Stimulated activated naive B cell treated with anti-CD40 and anti-IgM and Interleukin-4, amounts not matched to agents 10 μg/mL and 1 μg/mL and 100 μg/mL, for 72 hours (primary cell): ENCODE results near the gene LTC4S.

Experiments used
- ATAC-seq, 2 donors: fragments of 150-1000 bp; cut with Tn5 transposase; replicated peaks; 2 replicates each; pipeline ENCODE4 v1.10.0; 2021; ENCODE audit warnings: moderate library complexity in 1 of 2
- DNase-seq: peaks from one replicate; pipeline ENCODE4 v3.0.0; 2021
- H3K27ac Mint-ChIP-seq: one replicate; pipeline ENCODE4 v1.8.0; 2022; ENCODE audit warnings: mild to moderate bottlenecking, mixed read lengths
- H3K27me3 Mint-ChIP-seq, 2 donors: one replicate each; pipeline ENCODE4 v1.8.0; 2022; ENCODE audit warnings: mixed read lengths in 2 of 2
- H3K36me3 Mint-ChIP-seq, 2 donors: one replicate each; pipeline ENCODE4 v1.8.0; 2022; ENCODE audit warnings: mixed read lengths in 2 of 2, mild to moderate bottlenecking in 1 of 2
- H3K4me1 Mint-ChIP-seq, 2 donors: one replicate each; pipeline ENCODE4 v1.8.0; 2022; ENCODE audit warnings: mixed read lengths in 2 of 2, mild to moderate bottlenecking in 1 of 2
- H3K4me3 Mint-ChIP-seq, 2 donors: one replicate each; pipeline ENCODE4 v1.8.0; 2022; ENCODE audit warnings: mild to moderate bottlenecking in 2 of 2, mixed read lengths in 2 of 2, moderate library complexity in 1 of 2
- H3K9me3 Mint-ChIP-seq, 2 donors: one replicate each; pipeline ENCODE4 v1.8.0; 2022; ENCODE audit warnings: mixed read lengths in 2 of 2, mild to moderate bottlenecking in 1 of 2

LTC4S gene

DNA sequence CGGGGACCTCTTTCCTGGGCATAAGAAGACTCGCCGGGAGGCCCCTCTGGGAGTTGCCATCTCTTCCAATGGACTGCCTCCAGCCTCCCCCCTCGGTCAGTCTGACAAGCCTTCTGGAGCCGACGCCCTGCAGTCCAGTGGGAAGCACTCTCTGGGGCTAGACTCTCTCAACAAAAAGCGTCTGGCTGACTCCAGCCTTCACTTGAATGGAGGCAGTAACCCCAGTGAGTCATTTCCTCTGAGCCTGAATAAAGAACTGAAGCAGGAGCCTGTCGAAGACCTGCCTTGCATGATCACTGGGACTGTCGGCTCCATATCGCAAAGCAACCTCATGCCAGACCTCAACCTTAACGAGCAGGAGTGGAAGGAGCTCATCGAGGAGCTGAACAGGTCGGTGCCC lies 28.4 kb upstream of the LTC4S start:
- H3K36me3 Mint-ChIP-seq = peaks cover 20 to 24% of the 10 kb centered on the region in 2 donors
- H3K4me3 Mint-ChIP-seq = no peak overlapping the region
- no peak for ATAC-seq
- peaks cover 20 to 52% of the 10 kb centered on the region in 2 donors for H3K4me1 Mint-ChIP-seq
- H3K27ac Mint-ChIP-seq = no peak overlapping the region
- H3K9me3 Mint-ChIP-seq = no peaks in the 10 kb centered on the region
- no peak for DNase-seq
- H3K27me3 Mint-ChIP-seq = no peaks in the 10 kb centered on the region

DNA sequence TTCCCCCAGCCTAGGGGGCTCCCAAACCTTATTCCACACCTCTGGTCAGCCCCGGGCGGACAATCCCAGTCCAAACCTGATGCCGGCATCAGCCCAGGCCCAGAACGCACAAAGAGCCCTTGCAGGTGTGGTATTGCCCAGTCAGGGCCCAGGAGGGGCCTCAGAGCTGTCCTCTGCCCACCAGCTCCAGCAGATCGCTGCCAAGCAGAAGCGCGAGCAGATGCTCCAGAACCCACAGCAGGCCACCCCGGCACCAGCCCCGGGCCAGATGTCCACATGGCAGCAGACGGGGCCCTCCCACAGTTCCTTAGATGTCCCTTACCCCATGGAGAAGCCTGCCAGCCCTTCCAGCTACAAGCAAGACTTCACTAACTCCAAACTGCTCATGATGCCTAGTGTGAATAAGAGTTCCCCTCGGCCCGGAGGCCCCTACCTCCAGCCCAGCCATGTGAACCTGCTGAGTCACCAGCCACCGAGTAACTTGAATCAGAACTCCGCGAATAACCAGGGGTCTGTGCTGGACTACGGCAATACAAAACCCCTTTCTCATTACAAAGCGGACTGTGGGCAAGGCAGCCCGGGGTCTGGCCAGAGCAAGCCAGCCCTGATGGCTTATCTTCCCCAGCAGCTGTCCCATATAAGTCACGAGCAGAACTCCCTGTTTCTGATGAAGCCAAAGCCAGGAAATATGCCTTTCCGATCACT lies 27.6 kb upstream of the LTC4S start:
- Mint-ChIP-seq H3K4me1 (peaks cover 18 to 47% of the 10 kb centered on the region in 2 donors), H3K27ac (peak overlapping the region; percentile 42), H3K36me3 (peaks cover 17 to 27% of the 10 kb centered on the region in 2 donors), H3K9me3 (no peaks in the 10 kb centered on the region), H3K4me3 (no peak overlapping the region), H3K27me3 (no peaks in the 10 kb centered on the region)
- DNase-seq = no peak
- no peak for ATAC-seq

DNA sequence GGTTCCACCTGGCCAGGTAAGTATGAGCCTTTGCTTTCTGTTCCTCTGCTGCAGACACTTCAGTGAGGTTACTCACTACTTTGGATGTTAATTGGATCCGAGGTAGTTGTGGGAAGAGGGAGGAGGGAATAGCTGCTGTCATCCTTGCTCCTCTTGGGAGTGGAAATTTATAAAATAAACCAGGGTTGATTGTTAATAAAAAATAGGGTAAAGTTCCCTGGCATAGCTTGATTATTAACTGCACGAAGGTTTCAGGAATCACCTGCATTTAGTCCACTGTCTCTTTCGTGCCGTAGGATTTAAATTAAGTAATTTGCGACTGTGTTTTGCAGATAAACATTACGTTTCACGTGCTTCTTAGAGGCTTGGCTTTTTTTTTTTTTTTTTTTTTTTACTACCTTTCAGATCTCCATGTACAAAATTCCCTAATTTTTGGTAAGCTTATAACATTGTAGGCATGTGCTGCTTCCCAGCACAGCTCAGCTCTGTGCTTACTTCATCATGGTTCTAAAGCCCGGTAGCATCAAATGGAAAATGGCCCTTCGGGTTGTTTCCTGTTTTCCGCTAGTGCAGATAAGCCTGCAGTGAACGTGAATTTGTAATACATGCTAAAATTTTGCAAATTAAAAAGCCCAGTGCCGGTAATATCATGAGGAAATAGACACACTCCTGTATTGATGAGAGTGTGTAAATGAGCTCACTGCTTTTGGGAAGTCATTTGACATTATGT lies 26.9 kb upstream of the LTC4S start:
- H3K27ac Mint-ChIP-seq = no peak overlapping the region
- H3K4me3 Mint-ChIP-seq = no peak overlapping the region
- H3K27me3 Mint-ChIP-seq = no peaks in the 10 kb centered on the region
- H3K36me3 Mint-ChIP-seq = peaks cover 21 to 34% of the 10 kb centered on the region in 2 donors
- peaks cover 14 to 41% of the 10 kb centered on the region in 2 donors for H3K4me1 Mint-ChIP-seq
- DNase-seq (no peak), ATAC-seq (no peak)
- no peaks in the 10 kb centered on the region for H3K9me3 Mint-ChIP-seq

DNA sequence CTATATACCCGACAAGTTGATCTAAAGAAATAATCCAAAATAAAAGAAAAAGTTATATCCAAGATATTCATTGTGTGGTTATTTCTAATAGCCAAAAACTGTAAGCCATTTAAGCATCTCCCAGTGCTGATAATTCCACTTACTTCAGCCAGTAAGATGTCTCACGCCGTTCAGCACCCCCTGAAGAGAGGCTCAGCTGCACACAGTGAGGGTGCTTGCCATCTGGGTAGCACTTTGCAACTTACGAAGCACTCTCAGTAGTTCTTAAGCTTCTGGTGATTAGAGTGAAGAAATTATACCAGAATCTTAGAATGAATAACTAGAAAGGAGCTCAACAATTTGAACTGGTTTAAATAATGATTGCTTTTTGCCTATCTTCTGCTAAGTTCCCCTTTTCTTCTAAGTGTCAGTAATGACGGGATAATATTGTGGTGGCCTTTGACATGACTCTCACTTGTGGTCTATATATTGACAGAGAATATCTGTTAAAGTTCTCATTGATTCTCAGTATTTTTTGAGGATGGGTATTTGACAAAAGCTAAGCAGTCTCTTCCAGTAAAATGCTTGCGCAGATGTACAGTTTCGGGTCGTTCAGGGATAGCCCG lies 26.2 kb upstream of the LTC4S start:
- H3K9me3 Mint-ChIP-seq = no peaks in the 10 kb centered on the region
- no peak overlapping the region for H3K4me3 Mint-ChIP-seq
- H3K36me3 Mint-ChIP-seq = peaks cover 28 to 41% of the 10 kb centered on the region in 2 donors
- peaks cover 10 to 34% of the 10 kb centered on the region in 2 donors for H3K4me1 Mint-ChIP-seq
- H3K27ac Mint-ChIP-seq = no peak overlapping the region
- DNase-seq = no peak
- ATAC-seq = no peak
- H3K27me3 Mint-ChIP-seq = no peaks in the 10 kb centered on the region

GRCh38 chr5:179768326-179769085 lies 25.3 kb upstream of the LTC4S start:
- Mint-ChIP-seq H3K27me3 (no peaks in the 10 kb centered on the region), H3K4me3 (no peak overlapping the region), H3K27ac (peak overlapping the region; percentile 71), H3K36me3 (peaks cover 36 to 50% of the 10 kb centered on the region in 2 donors), H3K4me1 (peaks cover 4 to 25% of the 10 kb centered on the region in 2 donors), H3K9me3 (no peaks in the 10 kb centered on the region)
- ATAC-seq (no peak), DNase-seq (no peak)

- DNase-seq = no peak
- ATAC-seq = no peak
- H3K36me3 Mint-ChIP-seq = peaks cover 41 to 56% of the 10 kb centered on the region in 2 donors
Measured at GRCh38 chr5:179769271-179769670, 24.5 kb upstream of the LTC4S start.

GRCh38 chr5:179769796-179770195 lies 24.0 kb upstream of the LTC4S start:
- H3K27ac Mint-ChIP-seq = peak overlapping the region; percentile 27
- peaks cover 2 to 16% of the 10 kb centered on the region in 2 donors for H3K4me1 Mint-ChIP-seq
- DNase-seq (no peak), ATAC-seq (no peak)
- peaks cover 44 to 60% of the 10 kb centered on the region in 2 donors for H3K36me3 Mint-ChIP-seq
- H3K9me3 Mint-ChIP-seq = no peaks in the 10 kb centered on the region
- no peaks in the 10 kb centered on the region for H3K27me3 Mint-ChIP-seq
- H3K4me3 Mint-ChIP-seq = no peak overlapping the region

More at GRCh38 chr5:179769271-179769670, 24.5 kb upstream of the LTC4S start:
- no peak overlapping the region for H3K27ac Mint-ChIP-seq
- H3K4me1 Mint-ChIP-seq = peaks cover 2 to 17% of the 10 kb centered on the region in 2 donors
- no peak overlapping the region for H3K4me3 Mint-ChIP-seq
- no peaks in the 10 kb centered on the region for H3K9me3 Mint-ChIP-seq
- H3K27me3 Mint-ChIP-seq = no peaks in the 10 kb centered on the region

DNA sequence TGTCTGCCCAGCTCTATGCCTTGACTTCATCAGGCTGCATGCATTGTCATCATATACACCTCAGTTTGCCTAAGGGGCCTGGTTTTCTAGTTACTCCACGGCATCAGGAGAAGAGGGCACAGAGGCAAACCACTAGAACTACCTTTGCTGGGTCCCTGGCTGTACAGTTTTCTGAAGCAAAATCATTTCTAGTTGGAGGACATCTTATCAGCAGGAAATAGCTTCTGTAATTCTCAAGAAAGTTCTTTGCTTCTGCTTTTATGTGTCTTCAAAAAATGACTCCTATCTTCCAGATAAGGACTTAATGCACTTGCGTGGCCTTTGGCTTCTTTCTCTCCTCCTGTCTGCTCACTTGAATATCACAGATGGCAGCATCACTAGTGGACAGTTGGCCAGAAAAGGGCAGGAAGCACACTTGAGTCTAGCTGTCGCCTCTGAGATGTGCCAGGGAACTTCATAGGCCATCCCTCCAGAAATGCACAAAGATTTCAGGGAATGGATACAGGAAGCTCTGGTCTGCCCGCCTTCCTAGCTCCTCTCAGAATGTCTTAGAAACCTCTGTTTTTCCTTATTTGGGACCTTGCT lies 22.4 kb upstream of the LTC4S start:
- no peak for ATAC-seq
- DNase-seq = no peak
- Mint-ChIP-seq H3K27ac (no peak overlapping the region), H3K4me3 (no peak overlapping the region), H3K36me3 (peaks cover 38 to 60% of the 10 kb centered on the region in 2 donors), H3K9me3 (no peaks in the 10 kb centered on the region), H3K4me1 (peaks cover 2 to 5% of the 10 kb centered on the region in 2 donors), H3K27me3 (no peaks in the 10 kb centered on the region)

DNA sequence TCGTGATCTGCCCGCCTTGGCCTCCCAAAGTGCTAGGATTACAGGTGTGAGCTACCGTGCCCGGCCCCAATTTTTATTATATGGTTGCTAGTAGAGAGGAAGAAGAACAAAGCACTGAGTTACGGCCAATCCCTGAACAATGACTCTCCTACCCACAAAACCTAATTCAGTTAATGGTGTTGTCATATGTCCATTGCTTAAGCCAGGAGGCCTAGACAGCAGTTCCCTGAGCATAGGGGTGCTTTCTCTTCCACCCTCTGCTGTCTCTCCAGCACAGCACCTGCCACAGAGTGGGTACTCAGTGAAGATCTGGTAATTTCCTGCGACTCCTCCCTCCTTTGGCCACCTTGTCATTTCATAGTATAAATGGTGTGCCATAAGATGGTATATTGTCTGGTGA lies 21.4 kb upstream of the LTC4S start:
- no peak for ATAC-seq
- Mint-ChIP-seq H3K27me3 (no peaks in the 10 kb centered on the region), H3K9me3 (no peaks in the 10 kb centered on the region), H3K36me3 (peaks cover 40 to 65% of the 10 kb centered on the region in 2 donors), H3K27ac (no peak overlapping the region), H3K4me1 (peaks cover 2 to 4% of the 10 kb centered on the region in 2 donors), H3K4me3 (no peak overlapping the region)
- no peak for DNase-seq

GRCh38 chr5:179773686-179774040 lies 20.1 kb upstream of the LTC4S start:
- H3K27me3 Mint-ChIP-seq = no peaks in the 10 kb centered on the region
- H3K4me1 Mint-ChIP-seq = peaks cover 2 to 6% of the 10 kb centered on the region in 2 donors
- H3K9me3 Mint-ChIP-seq = no peaks in the 10 kb centered on the region
- no peak for ATAC-seq
- no peak for DNase-seq
- H3K36me3 Mint-ChIP-seq = peaks cover 50 to 76% of the 10 kb centered on the region in 2 donors
- no peak overlapping the region for H3K27ac Mint-ChIP-seq
- no peak overlapping the region for H3K4me3 Mint-ChIP-seq

DNA sequence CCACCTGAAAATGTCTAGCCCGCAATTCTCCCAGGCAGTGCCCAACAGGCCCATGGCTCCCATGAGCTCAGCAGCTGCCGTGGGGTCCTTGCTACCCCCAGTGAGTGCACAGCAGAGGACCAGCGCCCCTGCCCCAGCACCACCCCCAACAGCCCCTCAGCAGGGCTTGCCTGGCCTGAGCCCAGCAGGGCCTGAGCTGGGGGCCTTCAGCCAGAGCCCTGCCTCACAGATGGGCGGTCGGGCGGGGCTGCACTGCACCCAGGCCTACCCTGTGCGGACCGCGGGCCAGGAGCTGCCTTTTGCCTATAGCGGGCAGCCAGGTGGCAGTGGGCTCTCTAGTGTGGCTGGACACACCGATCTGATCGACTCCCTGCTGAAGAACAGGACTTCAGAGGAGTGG lies 19.3 kb upstream of the LTC4S start:
- ATAC-seq = no peak

DNA sequence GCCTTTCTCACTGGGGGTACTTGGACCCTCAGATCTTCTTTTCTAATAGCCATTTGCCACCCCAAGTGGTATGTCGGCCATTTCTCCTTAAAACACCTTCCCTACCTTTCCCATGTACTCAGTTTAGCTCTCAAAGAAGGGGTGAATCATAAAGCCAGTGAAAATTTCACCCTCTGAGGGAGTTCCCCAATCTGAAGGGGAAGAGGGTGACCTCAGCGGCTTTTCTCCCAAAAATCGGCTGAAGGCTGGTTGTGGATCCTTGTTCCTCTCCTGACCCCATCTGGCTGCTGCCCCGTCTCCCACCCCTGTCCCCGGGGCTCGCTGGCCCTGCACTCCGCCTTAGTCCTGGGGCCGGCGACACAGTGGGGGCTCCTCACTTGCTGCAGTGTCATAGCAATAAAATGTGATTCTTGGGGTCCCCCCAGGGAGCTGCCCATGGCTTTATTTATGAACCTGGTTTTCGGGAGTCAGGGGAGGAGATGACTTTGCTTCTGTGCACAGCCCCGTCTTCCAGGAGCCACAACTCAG lies 17.3 kb upstream of the LTC4S start:
- H3K4me1 Mint-ChIP-seq = peaks cover 0 to 6% of the 10 kb centered on the region in 2 donors

More for the DNA sequence above, 19.3 kb upstream of the LTC4S start:
- Mint-ChIP-seq H3K27me3 (no peaks in the 10 kb centered on the region), H3K27ac (no peak overlapping the region), H3K36me3 (peaks cover 54 to 75% of the 10 kb centered on the region in 2 donors), H3K4me1 (peaks cover 0 to 6% of the 10 kb centered on the region in 2 donors), H3K9me3 (no peaks in the 10 kb centered on the region), H3K4me3 (no peak overlapping the region)
- DNase-seq = no peak

GRCh38 chr5:179777456-179777855 lies 16.3 kb upstream of the LTC4S start:
- Mint-ChIP-seq H3K27me3 (no peaks in the 10 kb centered on the region), H3K4me3 (no peak overlapping the region), H3K9me3 (no peaks in the 10 kb centered on the region), H3K4me1 (peaks cover 0 to 6% of the 10 kb centered on the region in 2 donors), H3K36me3 (peaks cover 54 to 75% of the 10 kb centered on the region in 2 donors), H3K27ac (no peak overlapping the region)
- ATAC-seq (no peak), DNase-seq (no peak)

More for the DNA sequence above, 17.3 kb upstream of the LTC4S start:
- Mint-ChIP-seq H3K27me3 (no peaks in the 10 kb centered on the region), H3K4me3 (no peak overlapping the region), H3K9me3 (no peaks in the 10 kb centered on the region), H3K36me3 (peaks cover 56 to 76% of the 10 kb centered on the region in 2 donors), H3K27ac (no peak overlapping the region)
- ATAC-seq (no peak), DNase-seq (no peak)
